ENCODE results near the gene PSME2.

GRCh38 chr14:24159777-24160498, 13.5 kb upstream of the PSME2 start:
- TF ChIP-seq POLR2A (IDR thresholded peaks at IDR 0.05) (no peak), CTCF (IDR thresholded peaks at IDR 0.05) (peak in 1 of 4 experiments; percentile 10), EP300 (IDR thresholded peaks at IDR 0.05) (no peak)
